Measurements from ENCODE around the gene ADAM23.

Gene ADAM23

GRCh38 chr2:206615417-206616089 lies 172.2 kb downstream of the ADAM23 start:
- Histone ChIP-seq H3K27ac (ENCODE audit: low read depth, low read length, poor library complexity, severe bottlenecking) (no peak overlapping the region), H3K4me3 (ENCODE audit: low read depth, low read length, poor library complexity, severe bottlenecking) (no peak overlapping the region), H3K9ac (ENCODE audit: low read length) (no peak overlapping the region), H3K27me3 (ENCODE audit: insufficient read depth, low read length) (no peaks in the 10 kb centered on the region), H3K9me2 (ENCODE audit: low read depth, low read length) (no peaks in the 10 kb centered on the region), H3K4me2 (ENCODE audit: low read length) (no peak overlapping the region), H3K9me3 (ENCODE audit: low read length) (no peaks in the 10 kb centered on the region), H4K20me1 (ENCODE audit: insufficient read depth, low read length) (no peaks in the 10 kb centered on the region), H3K79me2 (ENCODE audit: insufficient read depth, low read length) (no peaks in the 10 kb centered on the region), H3F3A (ENCODE audit: insufficient read depth, low read length) (no peaks in the 10 kb centered on the region), H3K36me3 (ENCODE audit: insufficient read depth, low read length) (no peaks in the 10 kb centered on the region), H3K4me1 (ENCODE audit: insufficient read depth, low read length, severe bottlenecking) (no peaks in the 10 kb centered on the region), H2AFZ (ENCODE audit: low read length) (no peak overlapping the region)
- TF ChIP-seq CTCF (IDR thresholded peaks at IDR 0.05; ENCODE audit: low read length): no peak

GRCh38 chr2:206616151-206616550 lies 172.8 kb downstream of the ADAM23 start:
- Histone ChIP-seq H3K4me1 (ENCODE audit: insufficient read depth, low read length, severe bottlenecking) (no peaks in the 10 kb centered on the region), H3F3A (ENCODE audit: insufficient read depth, low read length) (no peaks in the 10 kb centered on the region), H3K9me3 (ENCODE audit: low read length) (no peaks in the 10 kb centered on the region), H3K36me3 (ENCODE audit: insufficient read depth, low read length) (no peaks in the 10 kb centered on the region), H4K20me1 (ENCODE audit: insufficient read depth, low read length) (no peaks in the 10 kb centered on the region), H2AFZ (ENCODE audit: low read length) (no peak overlapping the region), H3K4me3 (ENCODE audit: low read depth, low read length, poor library complexity, severe bottlenecking) (no peak overlapping the region), H3K27ac (ENCODE audit: low read depth, low read length, poor library complexity, severe bottlenecking) (no peak overlapping the region), H3K4me2 (ENCODE audit: low read length) (no peak overlapping the region), H3K9me2 (ENCODE audit: low read depth, low read length) (no peaks in the 10 kb centered on the region), H3K27me3 (ENCODE audit: insufficient read depth, low read length) (no peaks in the 10 kb centered on the region), H3K9ac (ENCODE audit: low read length) (no peak overlapping the region), H3K79me2 (ENCODE audit: insufficient read depth, low read length) (no peaks in the 10 kb centered on the region)
- TF ChIP-seq EZH2 (IDR thresholded peaks at IDR 0.05; ENCODE audit: borderline replicate concordance, low read length) (no peak), CTCF (IDR thresholded peaks at IDR 0.05; ENCODE audit: low read length) (no peak)

- Histone ChIP-seq H3K9me2 (ENCODE audit: low read depth, low read length) (no peaks in the 10 kb centered on the region), H4K20me1 (ENCODE audit: insufficient read depth, low read length) (no peaks in the 10 kb centered on the region), H3K27ac (ENCODE audit: low read depth, low read length, poor library complexity, severe bottlenecking) (no peak overlapping the region), H3K4me1 (ENCODE audit: insufficient read depth, low read length, severe bottlenecking) (no peaks in the 10 kb centered on the region), H3K4me2 (ENCODE audit: low read length) (no peak overlapping the region), H3K4me3 (ENCODE audit: low read depth, low read length, poor library complexity, severe bottlenecking) (no peak overlapping the region), H2AFZ (ENCODE audit: low read length) (no peak overlapping the region), H3K36me3 (ENCODE audit: insufficient read depth, low read length) (no peaks in the 10 kb centered on the region), H3K79me2 (ENCODE audit: insufficient read depth, low read length) (no peaks in the 10 kb centered on the region), H3K9me3 (ENCODE audit: low read length) (no peaks in the 10 kb centered on the region), H3F3A (ENCODE audit: insufficient read depth, low read length) (no peaks in the 10 kb centered on the region), H3K27me3 (ENCODE audit: insufficient read depth, low read length) (no peaks in the 10 kb centered on the region), H3K9ac (ENCODE audit: low read length) (no peak overlapping the region)
- TF ChIP-seq EZH2 (IDR thresholded peaks at IDR 0.05; ENCODE audit: borderline replicate concordance, low read length) (no peak), CTCF (IDR thresholded peaks at IDR 0.05; ENCODE audit: low read length) (no peak)
Measured at GRCh38 chr2:206619011-206619410, 175.7 kb downstream of the ADAM23 start.
